ENCODE measurements around the gene CTSS. TPM values are rescaled to one million over a fixed set of nuclear protein-coding genes. Genes with fewer than 3 reads are reported as not detected.

CTSS gene
- total and polyA plus RNA-seq, 2 experiments from 2014 or later, result 5.2 to 10.4 TPM

- no peaks in the 10 kb centered on the region for H3K9me3 ChIP-seq (ENCODE audit: low read depth)
- H3K4me1 ChIP-seq (ENCODE audit: insufficient read depth), result no peaks in the 10 kb centered on the region
- H3K79me2 ChIP-seq, result no peaks in the 10 kb centered on the region
- H3K27me3 ChIP-seq, result no peaks in the 10 kb centered on the region
- no peak for DNase-seq (ENCODE audit: low spot score)
- WGBS (ENCODE audit: low lambda C conversion rate, missing lambda C conversion rate), result 88% methylated on average over 5 of the region's 12 CpGs
- TF ChIP-seq CTCF (IDR thresholded peaks at IDR 0.05; ENCODE audit: poor library complexity), result no peak
- TF ChIP-seq EZH2 (IDR thresholded peaks at IDR 0.05; ENCODE audit: borderline replicate concordance), result no peak
- TF ChIP-seq EZH2phosphoT487 (IDR thresholded peaks at IDR 0.05; ENCODE audit: low read depth, severe bottlenecking, unreplicated experiment), result no peak
- H3K9me2 ChIP-seq (replicated peaks; ENCODE audit: insufficient read depth), result no peaks in the 10 kb centered on the region
- H3K4me3 ChIP-seq, result no peak overlapping the region
- no peak overlapping the region for H2AFZ ChIP-seq
- no peaks in the 10 kb centered on the region for H3K36me3 ChIP-seq (replicated peaks; ENCODE audit: insufficient read depth, low read depth)
- no peak overlapping the region for H3K27ac ChIP-seq
- no peaks in the 10 kb centered on the region for H4K20me1 ChIP-seq (ENCODE audit: insufficient read depth, poor library complexity, severe bottlenecking)
- no peak overlapping the region for H3K4me2 ChIP-seq
Measured at GRCh38 chr1:150748878-150749719, 16.5 kb downstream of the CTSS start.

GRCh38 chr1:150730130-150730721, 35.4 kb downstream of the CTSS start:
- Histone ChIP-seq H3K9me3 (ENCODE audit: low read depth) (no peaks in the 10 kb centered on the region), H3K36me3 (replicated peaks; ENCODE audit: insufficient read depth, low read depth) (no peaks in the 10 kb centered on the region), H3K79me2 (no peaks in the 10 kb centered on the region), H3K27me3 (no peaks in the 10 kb centered on the region), H3K4me2 (no peak overlapping the region), H2AFZ (no peak overlapping the region), H3K9me2 (replicated peaks; ENCODE audit: insufficient read depth) (no peaks in the 10 kb centered on the region), H3K27ac (no peak overlapping the region), H3K4me3 (no peak overlapping the region), H3K4me1 (ENCODE audit: insufficient read depth) (no peaks in the 10 kb centered on the region), H4K20me1 (ENCODE audit: insufficient read depth, poor library complexity, severe bottlenecking) (no peaks in the 10 kb centered on the region)
- WGBS (ENCODE audit: low lambda C conversion rate, missing lambda C conversion rate), result 90% methylated on average over 3 of the region's 3 CpGs
- DNase-seq (ENCODE audit: low spot score), result no peak
- TF ChIP-seq CTCF (IDR thresholded peaks at IDR 0.05; ENCODE audit: poor library complexity) (no peak), EZH2 (IDR thresholded peaks at IDR 0.05; ENCODE audit: borderline replicate concordance) (no peak), EZH2phosphoT487 (IDR thresholded peaks at IDR 0.05; ENCODE audit: low read depth, severe bottlenecking, unreplicated experiment) (no peak)

- no peak overlapping the region for H3K27ac ChIP-seq
- H3K9me2 ChIP-seq (replicated peaks; ENCODE audit: insufficient read depth), result no peaks in the 10 kb centered on the region
- no peaks in the 10 kb centered on the region for H3K9me3 ChIP-seq (ENCODE audit: low read depth)
- TF ChIP-seq CTCF (IDR thresholded peaks at IDR 0.05; ENCODE audit: poor library complexity) (no peak), EZH2phosphoT487 (IDR thresholded peaks at IDR 0.05; ENCODE audit: low read depth, severe bottlenecking, unreplicated experiment) (no peak), EZH2 (IDR thresholded peaks at IDR 0.05; ENCODE audit: borderline replicate concordance) (no peak)
- H3K4me3 ChIP-seq, result no peak overlapping the region
- H3K4me1 ChIP-seq (ENCODE audit: insufficient read depth), result no peaks in the 10 kb centered on the region
- H3K36me3 ChIP-seq (replicated peaks; ENCODE audit: insufficient read depth, low read depth), result no peaks in the 10 kb centered on the region
- H3K4me2 ChIP-seq, result no peak overlapping the region
- no peak for DNase-seq (ENCODE audit: low spot score)
- H2AFZ ChIP-seq, result no peak overlapping the region
- no peaks in the 10 kb centered on the region for H3K79me2 ChIP-seq
- 95% methylated on average over 2 of the region's 2 CpGs for WGBS (ENCODE audit: low lambda C conversion rate, missing lambda C conversion rate)
- H4K20me1 ChIP-seq (ENCODE audit: insufficient read depth, poor library complexity, severe bottlenecking), result no peaks in the 10 kb centered on the region
- no peaks in the 10 kb centered on the region for H3K27me3 ChIP-seq
Measured at GRCh38 chr1:150724336-150724735, 41.2 kb downstream of the CTSS start.

Data from hepatocyte (in vitro differentiated cells).